H9 (cell line): ENCODE data around the gene YPEL5. TPM values are rescaled to one million over a fixed set of nuclear protein-coding genes. Genes with fewer than 3 reads are reported as not detected.

ENCODE experiments used
- DNase-seq: peaks from one replicate; pipeline ENCODE4 v3.0.0-alpha.2; 2017
- H2AFZ ChIP-seq: one replicate; pipeline ENCODE4 v1.6.1; 2013; ENCODE audit warnings: mild to moderate bottlenecking, low read length, control low read depth, moderate library complexity
- H2AK5ac ChIP-seq: 2 replicates; pipeline ENCODE4 v1.6.1; 2013; ENCODE audit warnings: low read length, control low read depth, mixed read lengths; ENCODE audit not compliant: insufficient read length
- H2BK120ac ChIP-seq: one replicate; pipeline ENCODE4 v1.6.1; 2013; ENCODE audit warnings: low read depth, mild to moderate bottlenecking, low read length, control low read depth, inconsistent platforms; ENCODE audit not compliant: poor library complexity, severe bottlenecking
- H2BK12ac ChIP-seq: 2 replicates; pipeline ENCODE4 v1.6.1; 2013; ENCODE audit warnings: low read length, control low read depth, mixed read lengths, low read depth; ENCODE audit not compliant: insufficient read length
- H2BK15ac ChIP-seq: 2 replicates; pipeline ENCODE4 v1.6.1; 2013; ENCODE audit warnings: low read depth, low read length, control low read depth
- H2BK20ac ChIP-seq: one replicate; pipeline ENCODE4 v1.6.1; 2013; ENCODE audit warnings: low read depth, mild to moderate bottlenecking, low read length, control low read depth, inconsistent platforms; ENCODE audit not compliant: poor library complexity, severe bottlenecking
- H2BK5ac ChIP-seq: 2 replicates; pipeline ENCODE4 v1.6.1; 2013; ENCODE audit warnings: low read length, control low read depth, mixed read lengths; ENCODE audit not compliant: insufficient read length
- H3K14ac ChIP-seq: 2 replicates; pipeline ENCODE4 v1.6.1; 2013; ENCODE audit warnings: low read length, control low read depth; ENCODE audit not compliant: insufficient read depth
- H3K18ac ChIP-seq: 2 replicates; pipeline ENCODE4 v1.6.1; 2013; ENCODE audit warnings: low read depth, mild to moderate bottlenecking, mixed read lengths, low read length, control low read depth; ENCODE audit not compliant: insufficient read length
- H3K23ac ChIP-seq: 2 replicates; pipeline ENCODE4 v1.6.1; 2013; ENCODE audit warnings: low read length, control low read depth, mixed read lengths, low read depth; ENCODE audit not compliant: insufficient read length
- H3K23me2 ChIP-seq: 2 replicates; pipeline ENCODE4 v1.6.1; 2013; ENCODE audit warnings: low read depth, mild to moderate bottlenecking, mixed read lengths, low read length, control low read depth; ENCODE audit not compliant: insufficient read length, poor library complexity, severe bottlenecking
- H3K27ac ChIP-seq: 2 replicates; pipeline ENCODE4 v1.5.1; 2013; ENCODE audit warnings: low read length, control low read depth, mixed read lengths, low read depth; ENCODE audit not compliant: insufficient read length
- H3K27me3 ChIP-seq: 2 replicates; pipeline ENCODE4 v1.6.1; 2013; ENCODE audit warnings: low read length, control low read depth, inconsistent platforms; ENCODE audit not compliant: insufficient read depth
- H3K4ac ChIP-seq: 2 replicates; pipeline ENCODE4 v1.6.1; 2013; ENCODE audit warnings: low read depth, mild to moderate bottlenecking, control low read depth, inconsistent platforms, low read length, moderate library complexity
- H3K4me1 ChIP-seq: 2 replicates; pipeline ENCODE4 v1.6.1; 2013; ENCODE audit warnings: low read length, control low read depth, inconsistent platforms; ENCODE audit not compliant: insufficient read depth
- H3K4me2 ChIP-seq: 2 replicates; pipeline ENCODE4 v1.6.1; 2013; ENCODE audit warnings: low read length, control low read depth, mixed read lengths; ENCODE audit not compliant: insufficient read length, insufficient read depth
- H3K56ac ChIP-seq: 2 replicates; pipeline ENCODE4 v1.6.1; 2013; ENCODE audit warnings: low read depth, mild to moderate bottlenecking, mixed read lengths, low read length, control low read depth; ENCODE audit not compliant: insufficient read length
- H3K79me1 ChIP-seq: 2 replicates; pipeline ENCODE4 v1.6.1; 2013; ENCODE audit warnings: low read depth, mild to moderate bottlenecking, moderate library complexity, low read length, control low read depth, inconsistent platforms; ENCODE audit not compliant: insufficient read depth, poor library complexity, severe bottlenecking
- H3K79me2 ChIP-seq: 2 replicates; pipeline ENCODE4 v1.6.1; 2013; ENCODE audit warnings: low read length, control low read depth, inconsistent platforms; ENCODE audit not compliant: insufficient read depth
- H3K9ac ChIP-seq: 2 replicates; pipeline ENCODE4 v1.6.1; 2013; ENCODE audit warnings: low read length, control low read depth, mixed read lengths; ENCODE audit not compliant: insufficient read length; ENCODE audit errors: extremely low read depth
- H3K9me3 ChIP-seq: one replicate; pipeline ENCODE4 v1.6.1; 2013; ENCODE audit warnings: low read depth, low read length, inconsistent platforms; ENCODE audit not compliant: control insufficient read depth
- H3T11ph ChIP-seq: one replicate; pipeline ENCODE4 v1.6.1; 2013; ENCODE audit warnings: mild to moderate bottlenecking, low read length, control low read depth, inconsistent platforms
- H4K20me1 ChIP-seq: one replicate; pipeline ENCODE4 v1.6.1; 2013; ENCODE audit not compliant: control insufficient read depth, insufficient read length, insufficient read depth
- H4K5ac ChIP-seq: 2 replicates; pipeline ENCODE4 v1.6.1; 2013; ENCODE audit warnings: low read depth, mild to moderate bottlenecking, mixed read lengths, low read length, control low read depth; ENCODE audit not compliant: insufficient read length
- H4K8ac ChIP-seq: replicated peaks from 2 replicates; pipeline ENCODE4 v1.6.1; 2013; ENCODE audit warnings: low read length, control low read depth, mixed read lengths, low read depth; ENCODE audit not compliant: insufficient read length
- H4K91ac ChIP-seq: 2 replicates; pipeline ENCODE4 v1.6.1; 2013; ENCODE audit warnings: low read depth, mild to moderate bottlenecking, moderate library complexity, mixed read lengths, low read length, control low read depth; ENCODE audit not compliant: insufficient read length
- H3K27ac Mint-ChIP-seq, 3 experiments: 2 replicates in 2 of 3; 3 replicates in 1 of 3; pipeline ENCODE4 v1.8.0; 2020 to 2021; ENCODE audit warnings: mixed read lengths in 3 of 3, mild to moderate bottlenecking in 1 of 3, moderate library complexity in 1 of 3
- H3K27me3 Mint-ChIP-seq: 2 replicates; pipeline ENCODE4 v1.8.0; 2021; ENCODE audit warnings: low read depth, mild to moderate bottlenecking, moderate library complexity, mixed read lengths
- H3K36me3 Mint-ChIP-seq, 3 experiments: 2 replicates in 2 of 3; 3 replicates in 1 of 3; pipeline ENCODE4 v1.8.0; 2020 to 2021; ENCODE audit warnings: low read depth in 3 of 3, mixed read lengths in 3 of 3; ENCODE audit not compliant: insufficient read depth in 1 of 3
- H3K4me1 Mint-ChIP-seq, 2 experiments: 2 replicates each; pipeline ENCODE4 v1.8.0; 2020; ENCODE audit warnings: mixed read lengths in 2 of 2
- H3K4me3 Mint-ChIP-seq, 2 experiments: 2 replicates in 1 of 2; 3 replicates in 1 of 2; pipeline ENCODE4 v1.8.0; 2020 to 2021; ENCODE audit warnings: mild to moderate bottlenecking in 2 of 2, mixed read lengths in 2 of 2, moderate library complexity in 1 of 2
- H3K9me3 Mint-ChIP-seq, 2 experiments: 2 replicates in 1 of 2; 3 replicates in 1 of 2; pipeline ENCODE4 v1.8.0; 2020; ENCODE audit warnings: mild to moderate bottlenecking in 2 of 2, mixed read lengths in 2 of 2, moderate library complexity in 1 of 2
- CTCF ChIP-seq: fragments of 200-600 bp; sonication (generic); conservative IDR thresholded peaks from 3 replicates; pipeline ENCODE4 v1.8.0; 2021; ENCODE audit warnings: antibody characterized with exemption, mild to moderate bottlenecking
- WGBS: extraction: QIAGEN DNeasy Blood & Tissue Kit; methylation state at CpG from one replicate; pipeline ENCODE4 v1.1.7; 2013; ENCODE audit warnings: missing lambda C conversion rate, low lambda C conversion rate, mixed read lengths; ENCODE audit not compliant: insufficient read length; ENCODE audit errors: extremely low coverage; 5-methylcytosine and 5-hydroxymethylcytosine counted together
- total RNA-seq: library from RNA; stranded (reverse); gene quantifications from 2 replicates; pipeline ENCODE4 v1.2.1, GENCODE V29; 2021

Gene YPEL5
- total RNA-seq, 1 experiment from 2014 or later: 28.5 TPM

- Mint-ChIP-seq H3K9me3 (no peaks in the 10 kb centered on the region), H3K27me3 (no peaks in the 10 kb centered on the region; the same call in 1 of the 2 replicates), H3K36me3 (no peaks in the 10 kb centered on the region), H3K4me3 (no peak overlapping the region), H3K4me1 (peaks cover 12 to 13% of the 10 kb centered on the region in 2 experiments), H3K27ac (no peak overlapping the region)
- H3K27me3 ChIP-seq: no peaks in the 10 kb centered on the region
- peak; percentile 51 for DNase-seq
- no peak overlapping the region for H4K5ac ChIP-seq
- no peak overlapping the region for H3K9ac ChIP-seq
- no peak overlapping the region for H4K8ac ChIP-seq
- no peak overlapping the region for H3T11ph ChIP-seq
- no peak overlapping the region for H3K4ac ChIP-seq
- peak; percentile 48 for TF ChIP-seq CTCF
- no CpG with 5 or more reads among the region's 6 CpGs for WGBS
- no peak overlapping the region for H3K18ac ChIP-seq
- no peaks in the 10 kb centered on the region for H4K20me1 ChIP-seq
- H3K56ac ChIP-seq: no peak overlapping the region
- H3K27ac ChIP-seq: no peak overlapping the region
- no peaks in the 10 kb centered on the region for H3K9me3 ChIP-seq
- H3K4me2 ChIP-seq: no peak overlapping the region
- no peak overlapping the region for H2BK5ac ChIP-seq
- H2BK12ac ChIP-seq: no peak overlapping the region
- H2BK120ac ChIP-seq: no peak overlapping the region
- no peak overlapping the region for H3K14ac ChIP-seq
- no peak overlapping the region for H2BK20ac ChIP-seq
- no peak overlapping the region for H2BK15ac ChIP-seq
- H2AK5ac ChIP-seq: no peak overlapping the region
- no peaks in the 10 kb centered on the region; the same call in 1 of the 2 replicates for H3K4me1 ChIP-seq
- no peak overlapping the region for H2AFZ ChIP-seq
- H4K91ac ChIP-seq: no peak overlapping the region
- no peaks in the 10 kb centered on the region for H3K79me2 ChIP-seq
- H3K79me1 ChIP-seq: no peaks in the 10 kb centered on the region
- no peaks in the 10 kb centered on the region for H3K23me2 ChIP-seq
- no peak overlapping the region for H3K23ac ChIP-seq
Observed at GRCh38 chr2:30197570-30198192, 50.9 kb downstream of the YPEL5 start.
